SK-N-SH (cell line): ENCODE results near the gene SUPT5H. TPM values are rescaled to one million over a fixed set of nuclear protein-coding genes. Genes with fewer than 3 reads are reported as not detected.

Experiments
- CTCF ChIA-PET: fragments of 300-600, 350-600 bp; formaldehyde crosslinking; extraction: SDS; loops from one replicate; lab custom pipeline; 2021; lab: Yijun Ruan, JAX
- POLR2A ChIA-PET: fragments of 350-600 bp; sonication (Branson Sonifier 250); formaldehyde crosslinking; extraction: SDS; loops from one replicate; lab custom pipeline; 2020; ENCODE audit warnings: antibody characterized with exemption, inconsistent platforms; lab: Yijun Ruan, JAX
- DNase-seq: peaks from one replicate; pipeline ENCODE4 v3.0.0; 2012
- H2AFZ ChIP-seq: fragments of 200-600 bp; sonication (generic); 2 replicates; pipeline ENCODE4 v1.8.1; 2016; ENCODE audit warnings: antibody characterized with exemption, mild to moderate bottlenecking, low read depth
- H3F3A ChIP-seq: fragments of 200-600 bp; sonication (generic); replicated peaks from 2 replicates; pipeline ENCODE3; 2016; ENCODE audit warnings: antibody characterized with exemption, mild to moderate bottlenecking; ENCODE audit not compliant: insufficient read depth
- H3K27ac ChIP-seq, 2 experiments: fragments of 200-500 bp in 1 of 2; fragments of 200-600 bp in 1 of 2; sonication (Bioruptor generic) in 1 of 2; sonication (generic), shearing (Covaris generic) in 1 of 2; 2 replicates each; pipeline versions ENCODE4 v1.5.1 to v1.6.1; 2014 to 2016; ENCODE audit warnings: low read depth in 2 of 2, inconsistent platforms in 1 of 2, low read length in 1 of 2, mild to moderate bottlenecking in 1 of 2, mixed read lengths in 1 of 2
- H3K27me3 ChIP-seq: fragments of 200-600 bp; sonication (generic), shearing (Covaris generic); 2 replicates; pipeline ENCODE4 v1.6.1; 2016; ENCODE audit warnings: mixed run types; ENCODE audit not compliant: insufficient read depth
- H3K36me3 ChIP-seq, 2 experiments: fragments of 200-500 bp in 1 of 2; fragments of 200-600 bp in 1 of 2; sonication (Bioruptor generic) in 1 of 2; sonication (generic) in 1 of 2; replicated peaks in 1 of 2; 2 replicates each; pipeline versions ENCODE3 to v1.5.1; 2014 to 2016; ENCODE audit warnings: low read length in 1 of 2, mild to moderate bottlenecking in 1 of 2; ENCODE audit not compliant: insufficient read depth in 2 of 2, control insufficient read depth in 1 of 2
- H3K4me1 ChIP-seq, 2 experiments: fragments of 200-500 bp in 1 of 2; fragments of 200-600 bp in 1 of 2; sonication (Bioruptor generic) in 1 of 2; sonication (generic), shearing (Covaris generic) in 1 of 2; 2 replicates each; pipeline versions ENCODE4 v1.5.1 to v1.6.1; 2014 to 2016; ENCODE audit warnings: low read depth in 1 of 2, low read length in 1 of 2, mixed run types in 1 of 2; ENCODE audit not compliant: insufficient read depth in 2 of 2, control insufficient read depth in 1 of 2
- H3K4me2 ChIP-seq: fragments of 200-600 bp; sonication (generic), shearing (Covaris generic); 2 replicates; pipeline ENCODE4 v1.6.1; 2017; ENCODE audit warnings: mixed run types
- H3K4me3 ChIP-seq, 2 experiments: fragments of 200-500 bp in 1 of 2; fragments of 200-600 bp in 1 of 2; sonication (Bioruptor generic) in 1 of 2; sonication (generic), shearing (Covaris generic) in 1 of 2; 2 replicates each; pipeline versions ENCODE4 v1.5.1 to v1.8.1; 2014 to 2016; ENCODE audit warnings: low read depth in 2 of 2, inconsistent platforms in 1 of 2, low read length in 1 of 2, mild to moderate bottlenecking in 1 of 2, mixed read lengths in 1 of 2, moderate library complexity in 1 of 2
- H3K79me2 ChIP-seq: fragments of 200-600 bp; sonication (generic); 2 replicates; pipeline ENCODE4 v1.8.1; 2017; ENCODE audit warnings: mild to moderate bottlenecking; ENCODE audit not compliant: insufficient read depth
- H3K9ac ChIP-seq: fragments of 200-600 bp; sonication (generic); 2 replicates; pipeline ENCODE4 v1.6.1; 2017; ENCODE audit warnings: mixed run types
- H3K9me2 ChIP-seq: fragments of 200-600 bp; sonication (generic); 2 replicates; pipeline ENCODE4 v1.6.1; 2017; ENCODE audit warnings: mixed run types
- H3K9me3 ChIP-seq: fragments of 200-600 bp; sonication (generic); 2 replicates; pipeline ENCODE4 v1.6.1; 2017; ENCODE audit warnings: mixed run types, mild to moderate bottlenecking, moderate library complexity
- H4K20me1 ChIP-seq: fragments of 200-600 bp; sonication (generic); 2 replicates; pipeline ENCODE4 v1.6.1; 2017; ENCODE audit warnings: mild to moderate bottlenecking, mixed run types; ENCODE audit not compliant: insufficient read depth
- CHD2 ChIP-seq: fragments of 150-350 bp; IDR thresholded peaks from 2 replicates; pipeline ENCODE4 v1.6.1; 2018; ENCODE audit warnings: low read length; ENCODE audit not compliant: partially characterized antibody
- CTCF ChIP-seq: fragments of 200-600 bp; sonication (generic); IDR thresholded peaks from 2 replicates; pipeline ENCODE4 v1.6.1; 2017; ENCODE audit warnings: antibody characterized with exemption, mild to moderate bottlenecking, moderate library complexity
- POLR2AphosphoS5 ChIP-seq: IDR thresholded peaks from 2 replicates; pipeline ENCODE4 v1.6.1; 2012; ENCODE audit warnings: low read depth, low read length
- SIN3A ChIP-seq: IDR thresholded peaks from 2 replicates; pipeline ENCODE4 v1.6.1; 2012; ENCODE audit warnings: low read depth, mild to moderate bottlenecking, low read length, moderate library complexity, borderline replicate concordance
- SMC3 ChIP-seq: IDR thresholded peaks from 2 replicates; pipeline ENCODE4 v1.6.1; 2012; ENCODE audit warnings: low read depth, low read length, improper control_type of control experiment
- TAF1 ChIP-seq: IDR thresholded peaks from 2 replicates; pipeline ENCODE4 v1.6.1; 2012; ENCODE audit warnings: low read depth, mild to moderate bottlenecking, low read length, moderate library complexity, borderline replicate concordance
- USF2 ChIP-seq: fragments of 150-350 bp; IDR thresholded peaks from 2 replicates; pipeline ENCODE4 v1.6.1; 2017; ENCODE audit warnings: antibody characterized with exemption, low read length, low read depth, borderline replicate concordance
- WGBS: methylation state at CpG from one replicate; pipeline ENCODE4 v1.1.6; 2017; ENCODE audit warnings: low lambda C conversion rate; 5-methylcytosine and 5-hydroxymethylcytosine counted together
- polyA plus RNA-seq, 3 experiments: library from polyadenylated mRNA; depleted of rRNA; stranded (reverse); fragments of >200 nt; gene quantifications; 2 replicates each; pipeline ENCODE4 v1.2.3, GENCODE V29; 2012

Gene SUPT5H
- polyA plus RNA-seq, 1 of the 3 experiments (the other 2 are of a cell fraction): 137 TPM

GRCh38 chr19:39412867-39413271 lies 32.5 kb upstream of the SUPT5H start:
- H3K79me2 ChIP-seq: peaks cover 63% of the 10 kb centered on the region
- H3F3A ChIP-seq: peaks cover 33% of the 10 kb centered on the region
- ChIA-PET CTCF (interaction anchor here (0.6 to 5.1 kb wide), 12 partner anchors 11 to 940 kb away, joined by 3 to 106 read pairs (median 7); partner anchors contain the start of genes EID2B, MED29, PAF1 and RPS16), POLR2A (interaction anchor here (1.8 to 2.2 kb wide), 2 partner anchors 23 kb away, joined by 14 to 28 read pairs; partner anchors contain the start of gene RPS16)
- peaks cover 5% of the 10 kb centered on the region in 2 experiments for H3K36me3 ChIP-seq
- WGBS: 0% methylated on average over 21 of the region's 24 CpGs
- H3K9me3 ChIP-seq: no peaks in the 10 kb centered on the region
- no peaks in the 10 kb centered on the region for H3K27me3 ChIP-seq
- H2AFZ ChIP-seq: peak overlapping the region; percentile 74
- no peak for DNase-seq
- H3K4me3 ChIP-seq: peak overlapping the region; percentile 92 to 96
- no peaks in the 10 kb centered on the region for H3K9me2 ChIP-seq
- peaks cover 29 to 40% of the 10 kb centered on the region in 2 experiments; a peak in 3 of 4 replicates for H3K4me1 ChIP-seq
- peak overlapping the region; percentile 99 for H3K4me2 ChIP-seq
- H4K20me1 ChIP-seq: peaks cover 21% of the 10 kb centered on the region
- TF ChIP-seq TAF1: 0 out of 2 replicates have a peak, but pooled peaks have one; percentile 2
- no peak for TF ChIP-seq USF2
- TF ChIP-seq SMC3: 0 out of 2 replicates have a peak, but pooled peaks have one; percentile 19
- peak; percentile 10; the same call in 1 of the 2 replicates for TF ChIP-seq CTCF
- TF ChIP-seq, all 33 proteins: peak for 3
- Histone ChIP-seq H3K27ac (peak overlapping the region; percentile 94 to 96), H3K9ac (peak overlapping the region; percentile 97)

GRCh38 chr19:39413272-39413910 lies 32.0 kb upstream of the SUPT5H start:
- Histone ChIP-seq H3K36me3 (peaks cover under 1 to 5% of the 10 kb centered on the region in 2 experiments), H3K27ac (peak overlapping the region; percentile 94 to 96), H3K9ac (peak overlapping the region; percentile 97), H3K4me1 (peaks cover 24 to 38% of the 10 kb centered on the region in 2 experiments; a peak in 3 of 4 replicates), H3K27me3 (no peaks in the 10 kb centered on the region), H4K20me1 (peaks cover 16% of the 10 kb centered on the region), H3K9me3 (no peaks in the 10 kb centered on the region), H3K4me3 (peak overlapping the region; percentile 92 to 96), H3F3A (peaks cover 33% of the 10 kb centered on the region), H3K4me2 (peak overlapping the region; percentile 99), H3K79me2 (peaks cover 60% of the 10 kb centered on the region), H2AFZ (peak overlapping the region; percentile 74), H3K9me2 (no peaks in the 10 kb centered on the region)
- WGBS: 2% methylated on average over 27 of the region's 54 CpGs
- POLR2A ChIA-PET: interaction anchor here (0.8 to 2.2 kb wide), 6 partner anchors 13 to 22 kb away, joined by 3 to 28 read pairs (median 4); partner anchors contain the start of genes MED29, PAF1 and RPS16
- CTCF ChIA-PET: interaction anchor here (1.1 to 5.1 kb wide), 10 partner anchors 11 to 127 kb away, joined by 3 to 53 read pairs (median 5); partner anchors contain the start of genes EID2, EID2B, MED29 and PAF1
- peak; percentile 88 for DNase-seq
- 0 out of 2 replicates have a peak, but pooled peaks have one; percentile 31 for TF ChIP-seq POLR2AphosphoS5
- TF ChIP-seq SIN3A: peak; percentile 75; the same call in 1 of the 2 replicates
- no peak for TF ChIP-seq CHD2
